GM21619 (cell line): ENCODE data around the gene CYP4F8.
"Not testable (repeated sequence)": the region's sequence is repeated elsewhere in the genome, so short reads cannot be mapped to it uniquely, and the experiment has no call there.

Source experiments
- ATAC-seq: cut with Tn5 transposase; IDR thresholded peaks from one replicate; pipeline ENCODE4 v1.9.1; 2021; ENCODE audit not compliant: unreplicated experiment

CYP4F8 gene

DNA sequence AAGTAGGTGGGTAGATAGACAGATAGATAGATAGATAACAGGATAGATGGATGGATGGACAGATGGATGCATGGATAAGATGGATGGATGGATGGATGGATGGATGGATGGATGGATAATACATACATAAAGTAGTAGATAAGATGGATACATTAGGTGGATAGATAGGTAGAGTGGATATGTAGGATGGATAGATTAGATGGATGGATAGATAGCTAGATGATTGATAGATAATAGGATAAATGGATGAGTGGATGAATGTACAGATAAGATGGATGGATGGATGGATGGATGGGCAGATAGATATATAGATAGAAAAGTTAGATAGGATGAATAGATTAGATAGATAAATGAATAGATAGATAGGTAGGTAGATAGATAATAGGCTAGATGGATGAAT, 27.8 kb downstream of the CYP4F8 start:
- no peak for ATAC-seq

DNA sequence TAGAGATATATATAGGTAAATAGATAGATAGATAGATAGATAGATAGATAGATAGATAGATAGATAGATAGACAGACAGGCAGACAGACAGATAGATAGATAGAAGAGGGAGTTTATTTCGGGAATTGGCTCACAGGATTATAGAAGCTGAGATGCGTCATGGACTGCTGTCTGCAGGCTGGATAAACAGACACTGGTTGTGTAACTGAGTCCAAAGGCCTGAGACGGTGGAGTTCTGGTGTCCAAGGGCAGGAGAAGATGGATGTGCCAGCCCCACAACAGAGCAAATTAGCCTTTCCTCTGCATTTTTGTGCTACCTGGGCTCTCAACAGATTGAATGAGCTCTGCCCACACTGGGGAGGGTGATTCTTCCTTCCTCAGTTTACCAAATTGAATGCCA, 28.4 kb downstream of the CYP4F8 start:
- no peak for ATAC-seq

DNA sequence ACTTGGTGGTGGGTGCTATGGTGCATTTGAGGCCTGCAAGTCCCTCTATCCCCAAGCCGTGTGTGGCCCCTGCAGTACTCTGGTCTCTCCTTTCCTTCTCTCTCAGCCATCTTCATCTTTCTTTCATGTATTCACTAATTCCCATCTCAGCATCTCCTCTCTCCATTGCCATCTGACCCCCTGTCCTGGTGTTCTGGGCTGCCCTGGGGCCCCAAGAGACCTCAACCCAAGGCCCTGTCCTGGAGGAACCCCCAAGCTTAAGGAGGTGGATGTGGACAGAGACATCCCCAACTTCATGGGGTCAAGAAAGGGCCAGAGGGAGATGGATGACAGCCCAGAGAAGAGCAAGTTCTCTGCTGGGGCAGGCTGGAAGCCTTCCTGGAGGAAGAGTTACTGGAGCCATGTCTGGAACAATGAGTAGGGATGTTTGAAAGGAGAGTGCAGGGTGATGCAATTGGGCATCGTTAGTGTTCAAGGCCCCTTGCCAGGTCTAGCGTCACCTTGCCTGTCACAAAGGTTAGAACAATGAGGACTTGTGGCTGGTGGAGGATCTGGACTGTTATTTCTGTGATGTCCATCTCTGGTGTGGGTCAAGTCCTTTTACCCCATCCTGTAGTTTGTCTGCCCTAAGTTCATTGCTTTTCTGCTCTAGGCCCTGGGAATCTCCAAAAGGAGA, 29.2 kb downstream of the CYP4F8 start:
- ATAC-seq, result no peak

GRCh38 chr19:15644816-15645215, 29.8 kb downstream of the CYP4F8 start:
- no peak for ATAC-seq

- no peak for ATAC-seq
Measured at GRCh38 chr19:15649526-15649925, 34.5 kb downstream of the CYP4F8 start.

DNA sequence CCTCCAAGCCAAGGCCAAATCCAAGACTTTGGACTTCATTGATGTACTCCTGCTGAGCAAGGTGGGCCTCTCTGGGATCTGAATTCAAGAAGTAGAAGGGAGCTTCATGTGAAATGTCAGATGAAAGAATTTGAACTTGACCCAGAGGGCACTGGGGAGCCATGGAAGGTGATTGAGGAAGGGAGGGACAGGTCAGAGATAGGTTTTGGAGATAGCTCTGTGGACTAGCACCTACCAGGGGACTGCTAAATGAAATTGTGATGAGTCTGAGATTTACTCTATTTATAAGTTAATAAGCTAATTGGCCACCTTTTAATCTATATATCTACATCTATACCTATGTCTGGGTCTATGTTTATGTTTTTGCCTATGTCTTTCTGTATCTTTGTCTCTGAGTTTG, 35.1 kb downstream of the CYP4F8 start:
- not testable (repeated sequence) for ATAC-seq

- ATAC-seq, result no peak
Measured at GRCh38 chr19:15651791-15652190, 36.8 kb downstream of the CYP4F8 start.

GRCh38 chr19:15652559-15653278, 37.7 kb downstream of the CYP4F8 start:
- ATAC-seq, result no peak

- no peak for ATAC-seq
Measured at GRCh38 chr19:15656467-15656866, 41.4 kb downstream of the CYP4F8 start.

GRCh38 chr19:15663247-15663646, 48.2 kb downstream of the CYP4F8 start:
- ATAC-seq, result no peak

- no peak for ATAC-seq
Measured at GRCh38 chr19:15666186-15666585, 51.2 kb downstream of the CYP4F8 start.

DNA sequence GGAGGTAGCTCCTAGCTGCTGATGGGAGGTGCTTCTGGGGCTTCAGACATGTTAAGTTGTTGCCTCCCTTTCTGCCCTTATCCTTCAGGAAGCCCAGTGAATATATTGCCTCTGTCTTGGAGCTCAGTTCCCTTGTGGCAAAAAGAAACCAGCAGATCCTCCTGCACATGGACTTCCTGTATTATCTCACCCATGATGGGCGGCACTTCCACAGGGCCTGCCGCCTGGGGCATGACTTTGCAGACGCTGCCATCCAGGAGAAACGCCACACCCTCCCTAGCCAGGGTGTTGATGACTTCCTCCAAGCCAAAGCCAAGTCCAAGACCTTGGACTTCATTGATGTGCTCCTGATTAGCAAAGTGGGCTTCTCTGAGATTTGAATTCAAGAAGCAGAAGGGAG, 51.9 kb downstream of the CYP4F8 start:
- no peak for ATAC-seq

DNA sequence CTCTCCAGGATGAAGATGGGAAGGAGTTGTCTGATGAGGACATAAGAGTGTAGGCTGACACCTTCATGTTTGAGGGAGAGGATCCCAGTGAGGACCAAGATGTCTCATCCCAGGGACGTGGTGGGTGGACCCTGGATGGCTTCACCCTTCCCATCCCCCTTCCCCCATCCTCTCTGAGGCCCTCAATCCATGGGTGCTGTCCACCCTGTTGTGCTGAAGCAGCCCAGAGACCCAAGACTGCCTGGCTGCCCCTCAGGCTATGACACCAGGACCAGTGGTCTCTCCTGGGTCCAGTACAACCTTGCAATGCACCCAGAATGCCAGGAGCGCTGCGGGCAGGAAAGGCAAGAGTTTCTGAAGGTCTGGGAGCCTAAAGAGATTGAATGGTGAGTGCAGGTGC, 54.4 kb downstream of the CYP4F8 start:
- no peak for ATAC-seq

DNA sequence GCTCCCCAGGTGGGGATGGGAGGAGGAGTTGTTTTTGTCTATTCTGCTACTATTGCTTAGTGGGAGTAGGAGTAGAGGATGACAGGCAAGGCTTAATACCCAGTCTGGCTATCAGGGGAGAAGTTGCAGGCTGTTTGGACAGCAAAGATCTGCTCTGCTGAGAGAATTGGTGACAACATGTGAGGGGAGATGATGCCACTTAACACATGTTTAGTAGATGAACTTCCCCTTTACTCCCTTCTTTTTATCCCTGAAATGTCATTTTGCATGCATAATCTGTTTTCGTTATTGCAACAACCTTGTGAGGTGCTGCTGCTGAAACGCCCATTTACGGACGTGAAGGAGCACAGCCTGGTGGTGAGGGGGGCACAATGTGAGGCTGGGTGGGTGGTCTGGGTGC, 54.9 kb downstream of the CYP4F8 start:
- no peak for ATAC-seq

DNA sequence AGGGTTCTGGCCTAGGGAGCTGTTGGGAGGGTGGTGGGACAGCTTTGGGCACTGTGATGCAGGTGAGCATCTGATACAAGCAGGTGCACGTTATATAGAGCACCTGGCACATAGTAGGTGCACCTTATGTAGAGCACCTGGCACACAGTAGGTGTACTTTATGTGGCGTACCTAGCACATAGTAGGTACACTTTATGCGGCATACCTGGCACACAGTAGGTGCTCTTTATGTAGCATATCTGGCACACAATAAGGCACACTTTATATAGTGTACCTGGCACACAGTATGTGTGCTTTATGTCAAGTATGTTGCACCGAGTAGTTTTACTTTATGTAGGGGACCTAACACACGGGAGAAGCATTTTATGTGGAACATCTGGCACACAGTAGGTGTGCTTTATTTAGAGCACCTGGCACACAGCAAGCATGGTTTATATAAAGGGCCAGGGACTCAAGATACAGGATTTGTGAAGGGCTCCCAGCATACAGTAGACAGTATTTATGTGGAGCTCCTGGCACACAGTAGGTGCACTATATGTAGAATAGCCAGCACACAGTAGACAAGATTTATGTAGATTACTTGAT, 56.3 kb downstream of the CYP4F8 start:
- no peak for ATAC-seq

GRCh38 chr19:15671891-15672579, 57.0 kb downstream of the CYP4F8 start:
- no peak for ATAC-seq

DNA sequence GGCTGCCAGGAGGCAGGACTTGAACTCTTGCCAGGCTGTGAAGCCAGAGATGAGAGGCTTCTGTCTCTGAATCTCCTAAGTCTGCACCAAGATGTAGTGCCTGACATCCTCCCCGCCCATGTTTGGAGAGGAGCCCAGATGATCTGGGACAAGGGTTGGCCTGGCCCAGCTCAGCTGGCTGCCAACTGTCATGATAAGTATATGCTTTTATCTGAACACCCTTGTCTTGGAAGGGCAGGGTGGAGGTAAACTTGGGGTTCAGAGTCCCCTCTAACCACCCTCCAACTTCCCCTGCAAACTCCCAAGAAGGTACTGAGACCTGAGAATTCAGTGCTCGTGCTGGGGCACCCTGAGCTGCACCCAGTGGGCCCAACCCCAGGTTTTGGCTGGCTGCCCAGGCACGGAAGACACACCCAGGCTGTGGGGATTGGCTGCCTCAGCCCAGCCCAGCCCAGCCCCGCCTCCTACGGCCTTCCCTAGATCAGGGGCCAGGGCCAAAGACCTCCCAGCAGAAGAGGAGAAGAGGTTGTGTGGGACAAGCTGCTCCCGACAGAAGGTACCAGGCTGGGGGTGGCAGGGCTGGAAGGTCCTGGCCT, 57.7 kb downstream of the CYP4F8 start, which contains the start of gene CYP4F12:
CYP4F12 (plus strand) TSS at position 508 of the 596 bp plus-strand sequence. CDS start 443 bp downstream, outside the sequence.
- ATAC-seq, result no peak

GRCh38 chr19:15673176-15673654, 58.2 kb downstream of the CYP4F8 start:
- no peak for ATAC-seq

GRCh38 chr19:15675560-15675959, 60.5 kb downstream of the CYP4F8 start:
- ATAC-seq, result no peak

DNA sequence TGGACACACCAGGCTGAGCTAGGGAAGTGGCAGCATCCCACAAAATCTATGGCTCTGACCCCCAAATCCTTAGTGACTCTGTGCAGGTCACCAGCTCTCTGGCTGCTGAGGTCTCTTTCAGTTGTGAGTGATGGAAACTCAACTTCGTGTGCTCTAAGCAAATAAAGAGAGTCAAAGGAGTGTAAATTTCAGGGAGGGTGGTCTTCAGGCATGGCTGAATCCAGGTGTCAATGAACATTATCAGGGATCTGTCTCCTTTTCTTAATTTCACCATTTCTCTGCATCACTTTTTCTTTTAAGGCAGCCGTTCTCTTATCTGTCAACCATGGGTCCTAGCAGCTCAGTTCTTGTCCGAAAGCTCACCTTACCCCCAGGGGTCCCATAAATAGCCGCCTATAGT, 64.1 kb downstream of the CYP4F8 start:
- no peak for ATAC-seq

DNA sequence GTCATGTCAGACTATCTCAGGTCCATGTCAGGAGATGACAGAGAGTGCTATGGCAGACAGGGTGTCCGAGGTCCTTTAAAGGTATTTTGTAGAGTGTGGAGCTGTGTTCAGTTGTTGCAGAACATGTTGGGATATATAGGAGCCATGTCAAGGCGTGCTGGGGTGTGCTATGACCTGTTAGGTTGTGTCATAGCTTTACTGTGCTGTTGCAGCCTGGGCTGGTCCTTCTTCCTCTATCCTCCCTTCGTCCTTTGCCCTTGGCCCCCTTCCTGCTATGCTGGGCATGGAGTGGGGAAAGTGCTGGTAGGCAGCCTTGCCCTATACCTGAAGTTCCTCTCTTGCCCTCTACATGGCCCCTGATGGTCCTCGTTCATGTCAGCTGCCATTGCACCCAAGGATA, 64.8 kb downstream of the CYP4F8 start:
- ATAC-seq, result not testable (repeated sequence)
